Retinal pigment epithelial cell (primary cell): ENCODE results near the gene MESP2.

Experiments used
- DNase-seq: peaks from one replicate; pipeline ENCODE4 v3.0.0-alpha.2; 2010; ENCODE audit warnings: low read depth
- H3K4me3 ChIP-seq: 2 replicates; pipeline ENCODE4 v1.5.1; 2011; ENCODE audit warnings: mild to moderate bottlenecking, low read length, control low read depth, moderate library complexity
- TF ChIP-seq, protein P1 (sequence below): conservative IDR thresholded peaks from 2 replicates; pipeline ENCODE4 v1.5.1; 2011; ENCODE audit warnings: low read depth, low read length, control low read depth, inconsistent platforms

The MESP2 gene

DNA sequence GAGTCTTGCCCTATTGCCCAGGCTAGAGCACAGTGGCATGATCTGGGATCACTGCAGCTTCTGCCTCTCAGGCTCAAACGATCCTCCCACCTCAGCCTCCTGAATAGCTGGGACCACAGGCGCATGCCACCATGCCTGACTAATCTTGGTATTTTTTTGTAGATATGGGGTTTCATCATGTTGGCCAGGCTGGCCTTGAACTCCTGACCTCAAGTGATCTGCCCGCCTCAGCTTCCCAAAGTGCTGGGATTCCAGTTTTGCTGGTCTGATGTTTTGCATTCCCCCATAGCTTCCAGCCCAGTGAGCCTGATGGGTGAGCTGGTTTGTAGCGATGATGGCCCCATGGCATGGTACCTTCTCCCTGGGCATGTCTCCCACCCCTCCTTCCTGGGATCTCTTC is 20.4 kb upstream of the MESP2 start:
- no peak overlapping the region for H3K4me3 ChIP-seq
- DNase-seq: no peak
- TF ChIP-seq, protein P1, sequence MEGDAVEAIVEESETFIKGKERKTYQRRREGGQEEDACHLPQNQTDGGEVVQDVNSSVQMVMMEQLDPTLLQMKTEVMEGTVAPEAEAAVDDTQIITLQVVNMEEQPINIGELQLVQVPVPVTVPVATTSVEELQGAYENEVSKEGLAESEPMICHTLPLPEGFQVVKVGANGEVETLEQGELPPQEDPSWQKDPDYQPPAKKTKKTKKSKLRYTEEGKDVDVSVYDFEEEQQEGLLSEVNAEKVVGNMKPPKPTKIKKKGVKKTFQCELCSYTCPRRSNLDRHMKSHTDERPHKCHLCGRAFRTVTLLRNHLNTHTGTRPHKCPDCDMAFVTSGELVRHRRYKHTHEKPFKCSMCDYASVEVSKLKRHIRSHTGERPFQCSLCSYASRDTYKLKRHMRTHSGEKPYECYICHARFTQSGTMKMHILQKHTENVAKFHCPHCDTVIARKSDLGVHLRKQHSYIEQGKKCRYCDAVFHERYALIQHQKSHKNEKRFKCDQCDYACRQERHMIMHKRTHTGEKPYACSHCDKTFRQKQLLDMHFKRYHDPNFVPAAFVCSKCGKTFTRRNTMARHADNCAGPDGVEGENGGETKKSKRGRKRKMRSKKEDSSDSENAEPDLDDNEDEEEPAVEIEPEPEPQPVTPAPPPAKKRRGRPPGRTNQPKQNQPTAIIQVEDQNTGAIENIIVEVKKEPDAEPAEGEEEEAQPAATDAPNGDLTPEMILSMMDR: no peak

- TF ChIP-seq, protein P1: no peak
- DNase-seq: no peak
- no peak overlapping the region for H3K4me3 ChIP-seq
Measured at GRCh38 chr15:89756897-89757296, 19.2 kb upstream of the MESP2 start.

DNA sequence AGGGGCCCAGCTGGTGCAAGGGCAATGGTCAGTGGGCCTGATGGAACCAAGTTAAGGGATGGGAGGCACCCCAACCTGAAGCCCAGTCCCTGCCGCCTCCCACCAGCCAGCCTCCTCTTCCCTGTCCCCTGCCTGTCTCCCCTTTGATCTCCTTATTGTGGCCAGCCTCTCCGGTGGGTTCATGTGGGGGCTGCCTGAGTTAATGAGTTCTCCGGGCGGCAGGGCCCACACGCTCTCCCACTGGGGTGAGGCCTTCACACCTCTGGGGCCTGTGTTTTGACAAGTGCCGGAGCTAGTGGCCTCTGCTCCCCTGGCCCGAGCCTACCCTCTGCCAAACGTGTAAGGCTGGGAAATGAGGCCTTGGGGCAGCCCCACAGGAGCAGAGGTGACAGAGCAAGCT is 17.8 kb upstream of the MESP2 start:
- TF ChIP-seq, protein P1: no peak
- no peak overlapping the region for H3K4me3 ChIP-seq
- DNase-seq: no peak

DNA sequence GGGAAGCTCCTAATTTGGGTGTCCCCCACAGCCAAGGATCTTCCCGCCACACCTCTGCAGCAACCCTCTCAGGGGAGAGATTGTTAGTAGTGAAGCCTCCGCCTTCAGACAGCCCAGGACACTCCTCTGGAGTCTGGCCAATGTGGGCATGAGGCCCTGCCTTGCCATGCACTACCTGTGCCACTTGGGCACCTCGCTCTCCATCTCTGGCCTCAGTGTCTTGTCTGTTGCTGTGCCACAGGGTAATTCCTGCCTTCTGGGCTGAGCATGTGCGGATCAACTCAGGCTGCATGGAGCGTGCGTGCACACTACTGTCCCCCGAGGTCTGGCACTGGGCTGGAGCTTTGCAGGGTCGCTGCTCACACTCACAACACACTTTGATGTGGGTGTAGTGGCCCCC is 17.2 kb upstream of the MESP2 start:
- TF ChIP-seq, protein P1: no peak
- no peak for DNase-seq
- no peak overlapping the region for H3K4me3 ChIP-seq

- H3K4me3 ChIP-seq: no peak overlapping the region
- TF ChIP-seq, protein P1: no peak
- no peak for DNase-seq
Measured at GRCh38 chr15:89759835-89760234, 16.3 kb upstream of the MESP2 start.

- no peak overlapping the region for H3K4me3 ChIP-seq
- TF ChIP-seq, protein P1: peak; percentile 98
Measured at GRCh38 chr15:89760303-89761008, 15.7 kb upstream of the MESP2 start.

More at GRCh38 chr15:89760303-89761008, 15.7 kb upstream of the MESP2 start:
- DNase-seq: no peak
